Activated T-cell treated with anti-CD3 and anti-CD28 coated beads for 48 hours (primary cell): Measurements from ENCODE around the gene LBX2.
A peak's percentile ranks its signal among the peaks of the same experiment; 100 is the strongest.

Source experiments
- DNase-seq: peaks from one replicate; pipeline ENCODE4 v3.0.0-alpha.2; 2020; ENCODE audit warnings: low read depth

LBX2 gene

DNA sequence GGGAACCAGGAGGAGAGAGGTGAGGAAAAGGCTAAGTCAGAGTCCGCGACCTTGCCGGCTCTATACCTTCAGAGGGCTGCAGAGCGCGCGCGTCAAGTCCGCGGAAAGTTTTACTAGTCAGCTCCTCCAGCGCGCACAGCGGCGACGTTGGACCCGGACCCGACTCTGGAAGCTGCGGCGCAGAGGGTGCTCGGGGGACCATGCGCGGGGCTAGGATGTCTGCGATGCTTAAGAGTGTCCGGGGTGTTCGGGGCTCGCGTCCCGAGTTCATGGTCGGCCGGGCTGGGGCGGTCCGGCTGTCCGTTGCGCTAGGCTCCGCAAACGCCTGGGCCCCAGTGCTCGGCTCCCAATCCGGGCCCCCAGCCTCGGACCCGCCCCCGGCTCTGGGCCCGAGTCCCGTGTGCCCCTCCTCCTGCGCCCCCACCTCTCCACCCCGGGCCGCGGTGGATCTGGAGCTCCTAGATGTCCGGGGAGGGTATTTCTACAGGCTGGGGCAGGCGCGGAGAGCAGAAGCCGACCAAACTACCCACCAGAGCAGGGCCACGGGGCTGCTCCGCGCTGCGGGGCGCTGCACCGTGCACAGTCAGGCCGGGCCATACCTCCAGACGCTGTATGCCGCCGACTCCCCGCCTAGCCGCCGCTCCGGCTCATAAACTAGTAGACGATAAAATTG, at the start of gene LBX2:
TSS of gene LBX2 (minus strand) at position 337 of the 673 bp plus-strand sequence. CDS start at position 271, 66 bp downstream.
- DNase-seq = no peak

GRCh38 chr2:74548285-74548899, 49.0 kb upstream of the LBX2 start:
- DNase-seq = no peak

- DNase-seq = no peak
Measured at GRCh38 chr2:74546004-74546403, 46.6 kb upstream of the LBX2 start.

- no peak for DNase-seq
Measured at GRCh38 chr2:74544634-74545033, 45.2 kb upstream of the LBX2 start.

DNA sequence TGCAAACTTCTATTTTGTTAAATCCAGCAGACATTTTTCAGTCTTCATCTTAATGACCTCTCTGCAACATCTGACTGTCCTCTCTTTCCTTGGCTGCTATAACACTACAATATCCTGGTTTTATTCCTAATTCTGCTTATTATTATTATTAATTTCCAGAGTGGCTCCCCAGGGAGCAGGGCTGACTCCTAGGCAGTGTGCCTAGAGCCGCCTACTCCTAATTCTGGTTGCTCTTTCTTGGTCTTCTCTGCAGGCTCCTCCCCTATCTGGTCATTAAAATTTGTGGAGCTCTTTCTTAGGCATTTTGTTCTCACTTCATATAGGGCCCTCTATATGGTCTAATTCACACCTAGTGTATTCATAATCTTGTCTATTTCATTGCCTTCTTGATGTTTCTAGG, 43.6 kb upstream of the LBX2 start:
- no peak for DNase-seq

GRCh38 chr2:74540291-74540690, 40.9 kb upstream of the LBX2 start:
- DNase-seq = no peak

DNA sequence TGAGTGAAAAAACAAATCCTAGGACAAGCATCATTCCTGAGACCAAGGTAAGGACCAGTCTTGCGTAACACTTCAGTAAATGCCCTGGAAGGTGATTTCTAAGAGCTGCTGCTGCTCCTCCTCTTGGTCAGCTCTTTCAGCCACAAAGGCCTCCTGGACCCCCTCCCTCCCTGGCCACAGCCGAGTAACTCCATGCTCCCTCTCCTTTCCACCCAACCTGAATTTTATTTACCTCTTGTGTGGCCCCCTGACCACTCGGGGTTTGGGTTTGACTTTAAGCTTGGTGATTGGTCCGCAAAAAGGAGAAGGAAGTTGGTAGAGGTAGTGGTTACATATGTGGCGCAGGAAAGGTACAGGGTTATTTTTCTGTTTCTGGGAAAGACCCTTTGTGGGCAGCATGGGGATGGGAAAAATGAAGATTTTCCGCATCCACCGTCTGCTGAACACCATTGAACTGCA, 39.5 kb upstream of the LBX2 start:
- no peak for DNase-seq

DNA sequence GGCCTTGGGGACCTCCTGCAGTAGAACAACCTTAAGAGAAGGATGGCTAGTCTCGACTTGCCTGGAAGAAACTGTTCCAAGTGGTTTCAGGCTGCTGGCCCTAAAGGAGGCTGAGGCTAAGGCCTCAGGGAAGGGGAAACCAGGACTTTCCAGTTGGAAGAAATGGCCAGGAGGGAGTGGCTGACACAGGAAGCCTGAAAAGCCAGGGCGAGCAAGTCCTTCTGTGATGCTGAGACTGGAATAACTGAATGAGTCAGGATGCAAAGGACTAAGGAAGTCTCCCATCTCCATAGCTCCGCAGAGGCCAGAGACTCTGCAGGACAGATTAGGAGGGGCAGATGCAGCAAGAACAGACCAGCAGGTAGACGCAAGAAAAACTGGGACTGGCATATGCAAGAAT, 37.7 kb upstream of the LBX2 start:
- DNase-seq = no peak

DNA sequence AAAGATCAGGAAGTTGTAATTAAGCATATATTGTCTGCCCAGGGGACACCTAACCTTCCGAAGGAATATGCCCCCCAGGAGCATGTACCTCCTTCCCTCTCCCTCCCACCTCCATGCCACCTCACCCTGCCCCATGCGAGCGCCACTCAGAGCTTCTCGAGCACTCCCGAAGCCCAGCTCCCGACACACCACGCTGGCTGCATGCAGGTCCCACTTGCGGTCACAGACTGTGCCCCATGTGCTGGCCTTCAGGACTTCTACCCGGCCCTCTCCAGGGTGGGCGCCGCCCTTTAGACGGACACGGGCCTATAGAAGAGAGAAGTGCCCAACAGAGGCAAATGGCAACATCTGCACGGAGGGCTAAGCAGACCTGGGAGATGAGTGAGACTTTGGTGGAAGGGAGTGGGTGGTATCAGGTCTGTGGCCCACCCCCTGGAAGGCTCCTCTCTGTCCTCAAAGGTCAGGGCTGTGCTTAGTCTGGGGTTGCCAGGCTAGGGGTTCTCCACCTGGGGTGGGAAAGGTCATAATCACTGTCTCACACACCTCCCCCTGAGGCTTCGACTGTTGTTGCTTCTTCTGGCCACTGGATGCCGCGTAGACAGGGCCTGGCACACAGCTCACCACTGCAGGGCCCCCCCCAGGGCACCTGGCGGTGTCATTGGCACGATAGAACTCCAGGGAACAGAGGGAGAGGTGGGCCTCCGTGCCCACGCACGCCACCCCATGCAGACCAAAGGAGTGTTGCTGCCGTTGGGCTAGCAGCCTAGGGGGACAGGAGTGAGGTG, 37.0 kb upstream of the LBX2 start:
- no peak for DNase-seq

DNA sequence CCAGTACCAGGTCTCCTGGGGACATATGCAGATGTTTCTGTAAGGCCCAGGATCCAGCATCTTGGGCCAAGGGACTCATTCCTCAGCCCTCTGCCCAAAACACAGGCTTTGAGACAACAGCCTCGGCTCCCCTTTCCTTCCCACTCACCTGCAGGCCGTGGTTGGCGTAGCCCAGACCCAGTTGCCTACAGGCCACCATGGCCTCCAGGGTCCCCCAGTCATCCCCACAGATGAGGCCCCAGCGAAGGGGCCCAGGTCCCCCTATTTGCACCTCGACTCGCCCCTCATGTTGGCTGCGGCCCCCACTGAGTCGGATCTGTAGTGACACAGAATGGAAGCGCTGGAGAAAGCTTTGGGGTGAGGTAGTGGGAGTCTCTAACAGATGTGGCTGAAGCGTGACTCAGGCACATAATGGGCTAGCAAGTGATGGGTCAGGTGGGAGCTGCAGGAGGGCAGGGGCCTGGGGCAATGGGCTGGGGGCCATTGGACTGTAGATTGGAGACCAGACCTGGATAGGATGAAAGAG, 36.1 kb upstream of the LBX2 start:
- DNase-seq = no peak

DNA sequence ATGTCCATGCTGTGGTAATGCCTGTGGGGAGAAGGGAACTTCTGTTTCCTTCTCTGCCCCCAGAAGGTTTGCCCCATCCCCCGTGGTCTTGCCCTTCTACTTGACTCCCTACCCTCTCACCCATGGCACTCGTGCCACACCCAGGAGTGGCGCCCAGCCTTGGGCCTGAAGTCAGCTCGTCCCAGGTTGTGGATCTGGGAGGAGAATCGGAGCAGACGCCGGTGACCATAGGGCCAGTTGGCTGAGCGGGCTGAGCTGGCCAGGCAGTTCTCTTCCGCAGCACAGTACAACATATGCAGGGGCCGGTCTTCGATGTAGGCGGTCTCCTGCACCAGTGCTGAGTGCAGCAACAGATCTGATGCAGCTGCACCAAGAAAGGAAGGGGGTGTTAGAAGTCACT, 35.0 kb upstream of the LBX2 start:
- no peak for DNase-seq

DNA sequence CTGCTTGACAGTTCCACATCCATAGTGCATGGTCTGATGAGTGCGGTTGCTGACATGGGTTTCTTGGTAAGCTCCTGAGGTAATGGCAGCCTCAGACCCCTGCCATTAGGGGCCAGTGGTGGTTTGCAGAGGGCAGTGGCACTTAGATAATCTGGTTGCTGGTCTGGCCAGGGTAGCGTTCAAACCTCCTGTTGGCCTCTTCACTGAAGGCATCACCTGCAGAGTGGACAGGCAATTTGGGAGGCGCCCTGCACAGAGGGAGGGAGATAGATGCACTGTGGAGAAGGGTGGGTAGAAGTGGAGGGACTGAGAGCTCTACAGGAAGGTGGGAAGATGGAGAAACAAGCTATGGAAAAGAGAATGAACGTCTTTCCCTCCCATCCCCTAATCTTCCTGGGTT, 34.1 kb upstream of the LBX2 start:
- DNase-seq = no peak

GRCh38 chr2:74532222-74532621, 32.8 kb upstream of the LBX2 start:
- no peak for DNase-seq

DNA sequence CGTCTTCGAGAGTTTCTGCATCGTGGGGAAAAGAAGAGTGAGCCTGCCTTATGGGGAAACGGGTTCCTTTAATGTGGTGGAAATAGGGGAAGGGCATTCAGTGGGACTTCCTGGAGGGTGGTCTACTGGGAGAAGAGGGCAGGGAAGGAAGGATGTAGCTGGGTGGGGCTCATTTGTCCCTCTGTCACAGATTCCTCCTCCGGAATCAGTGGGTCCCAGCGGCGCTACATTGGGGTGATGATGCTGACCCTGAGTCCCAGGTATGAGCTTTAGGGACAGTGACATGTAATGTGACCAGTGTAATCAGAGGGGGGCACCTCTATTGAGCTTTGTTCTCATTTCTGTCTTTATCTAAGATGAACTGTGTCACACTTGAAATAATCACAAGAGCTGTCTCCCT, 32.3 kb upstream of the LBX2 start:
- DNase-seq = no peak

GRCh38 chr2:74530239-74531187, 31.1 kb upstream of the LBX2 start:
- DNase-seq = peak; percentile 25

DNA sequence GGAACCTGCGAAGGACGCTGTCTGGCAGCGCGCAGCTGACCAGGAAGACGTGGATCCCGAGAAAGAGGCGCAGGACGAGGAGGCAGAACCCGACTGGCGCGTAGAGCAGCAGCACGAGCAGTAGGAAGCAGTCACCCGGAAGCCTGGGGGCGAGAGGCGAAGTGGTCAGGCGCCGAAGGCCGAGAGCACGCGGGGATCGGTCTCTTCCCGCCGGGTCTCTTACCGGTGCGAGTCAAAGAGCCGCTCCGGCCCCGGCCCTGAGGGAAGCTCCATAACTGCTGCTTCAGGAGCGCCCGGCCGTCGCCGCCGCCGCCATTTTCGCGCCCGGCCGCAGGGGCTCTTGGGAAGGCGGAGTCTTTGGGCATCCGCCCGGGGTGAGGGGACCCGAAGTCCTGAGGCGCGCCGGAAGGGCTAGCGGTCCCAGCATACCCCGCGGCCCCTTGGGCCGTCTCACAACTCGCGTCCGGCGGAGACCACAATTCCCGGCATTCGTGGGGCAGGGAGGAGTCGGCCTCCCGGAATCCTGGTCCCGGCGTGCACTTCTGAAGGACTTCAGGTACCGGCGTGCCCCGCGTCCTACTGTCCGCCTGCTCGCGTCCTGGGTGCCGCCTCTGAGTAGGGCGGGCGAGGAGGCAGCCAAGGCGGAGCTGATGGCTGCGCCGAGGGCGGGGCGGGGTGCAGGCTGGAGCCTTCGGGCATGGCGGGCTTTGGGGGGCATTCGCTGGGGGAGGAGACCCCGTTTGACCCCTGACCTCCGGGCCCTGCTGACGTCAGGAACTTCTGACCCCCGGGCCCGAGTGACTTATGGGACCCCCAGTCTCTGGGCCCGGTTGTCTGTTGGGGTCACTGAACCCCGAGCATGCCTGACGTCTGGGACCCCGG, 30.2 kb upstream of the LBX2 start, which contains the start of the genes AUP1 and HTRA2:
TSS of gene AUP1 (minus strand) at position 350 of the 882 bp plus-strand sequence. CDS start at position 273, 77 bp downstream.
TSS of gene HTRA2 (plus strand) at position 577 of the 882 bp plus-strand sequence. CDS start at position 651, 74 bp downstream.
- peak; percentile 92 for DNase-seq

DNA sequence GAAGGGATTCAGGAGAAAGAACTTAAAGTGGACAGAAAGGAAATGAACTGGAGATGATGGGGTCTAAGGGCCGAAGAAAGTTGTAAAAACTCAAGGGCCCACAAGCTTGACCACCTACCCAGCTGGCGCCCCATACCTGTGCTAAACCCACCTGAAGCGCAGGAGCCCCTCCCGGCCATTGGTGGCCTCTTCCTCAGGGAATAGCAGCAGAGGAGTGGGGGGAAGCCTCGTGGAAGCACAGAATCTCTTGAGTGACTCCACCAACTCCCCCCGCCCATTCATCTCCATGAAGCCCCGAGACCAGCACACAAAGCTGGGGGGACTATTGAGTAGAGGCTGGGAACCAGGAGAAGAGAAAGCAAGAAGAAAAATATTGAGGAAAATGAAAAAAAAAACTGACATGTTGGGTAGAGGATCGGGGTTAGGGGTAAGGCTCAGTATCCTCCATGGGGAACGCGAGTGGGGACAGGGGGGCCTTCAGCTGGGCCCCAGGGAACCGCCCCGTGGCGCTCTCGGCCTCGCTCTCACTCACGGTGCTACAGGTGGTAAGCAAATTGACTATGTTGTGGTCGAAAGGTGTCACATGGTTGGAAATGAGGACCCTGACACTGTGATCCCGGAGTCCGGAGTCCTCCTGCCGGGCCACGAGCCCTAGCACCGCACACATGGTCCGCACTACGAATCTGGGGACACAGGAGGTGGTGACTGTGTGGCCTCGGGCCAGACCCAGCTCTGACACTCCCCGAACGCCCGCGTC, 29.4 kb upstream of the LBX2 start:
- DNase-seq = no peak

GRCh38 chr2:74527741-74528140, 28.3 kb upstream of the LBX2 start:
- DNase-seq = no peak

- no peak for DNase-seq
Measured at GRCh38 chr2:74526649-74527230, 27.3 kb upstream of the LBX2 start.
